ENCODE measurements around the gene PHOX2A.
"Not testable (repeated sequence)": the region's sequence is repeated elsewhere in the genome, so short reads cannot be mapped to it uniquely, and the experiment has no call there.

The PHOX2A gene

DNA sequence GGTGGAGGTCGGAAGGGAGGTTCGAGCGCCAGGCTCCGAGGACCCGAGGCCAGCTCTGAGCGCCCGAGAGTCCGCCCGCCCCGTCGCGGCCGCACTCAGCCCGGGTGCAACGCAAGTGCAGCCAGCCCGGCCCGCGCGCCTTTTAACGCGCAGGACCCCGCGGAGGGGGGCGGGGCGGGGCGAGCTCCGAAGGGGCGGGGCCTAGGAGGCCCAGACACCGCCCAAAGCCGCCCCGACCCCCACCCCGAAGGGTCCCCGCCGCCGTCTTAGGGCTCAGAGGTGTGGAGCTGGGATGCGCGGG is at the start of gene PHOX2A:
TSS of gene PHOX2A (minus strand) at position 117 of the 301 bp plus-strand sequence. CDS start 172 bp downstream, outside the sequence.
- no peak for DNase-seq

DNA sequence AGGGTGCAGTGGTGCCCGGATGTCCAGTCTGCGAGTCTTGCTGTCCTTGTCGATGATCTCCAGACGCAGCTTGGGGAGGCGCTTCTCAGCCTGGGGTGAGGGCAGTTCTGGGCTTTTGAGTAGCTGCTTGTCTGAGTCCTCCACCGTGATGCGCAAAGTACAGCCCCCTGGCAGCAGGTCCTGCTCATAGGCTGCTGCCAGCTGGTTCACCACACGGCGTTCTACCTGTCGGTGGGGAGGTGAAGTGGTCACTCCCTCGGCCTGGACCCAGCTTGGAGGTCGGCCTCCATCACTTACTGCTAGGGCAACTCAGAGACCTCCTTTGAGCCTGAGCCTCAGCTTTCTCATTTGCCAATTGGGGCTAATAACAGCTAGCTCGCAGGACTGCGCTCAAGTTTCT is 49.4 kb upstream of the PHOX2A start:
- DNase-seq: no peak

DNA sequence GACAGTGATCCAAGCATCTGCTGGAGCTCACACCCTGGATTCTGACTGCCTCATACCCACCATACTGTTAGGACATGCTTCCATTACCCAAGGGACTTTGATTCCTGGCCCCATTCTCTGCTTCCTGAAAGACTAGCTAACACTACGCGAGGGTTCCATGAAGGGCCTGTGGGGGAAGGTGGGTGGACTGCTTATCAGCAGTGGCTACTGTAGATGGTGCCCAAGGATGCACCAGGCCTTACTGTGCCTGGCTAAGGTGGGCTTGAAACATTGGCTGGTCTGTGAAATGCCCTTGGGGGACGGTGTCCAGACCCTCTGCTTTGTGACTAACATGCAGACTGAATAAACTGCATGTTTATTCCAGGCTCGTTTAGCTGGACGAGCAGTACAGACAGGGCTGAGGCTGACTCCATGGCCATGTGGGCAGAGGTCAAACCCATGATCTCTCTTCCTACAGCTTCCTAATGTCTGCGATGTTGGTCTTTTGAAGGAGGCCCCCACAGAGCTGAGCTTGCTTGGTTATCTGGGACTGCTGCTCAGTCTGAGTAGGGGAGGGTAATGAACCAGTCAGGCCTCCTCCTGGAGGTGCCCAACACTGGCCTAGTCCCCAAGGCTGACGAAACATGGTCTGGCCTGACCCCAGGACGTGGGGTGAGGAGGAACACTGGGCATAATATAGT is 48.3 kb upstream of the PHOX2A start:
- DNase-seq: no peak

DNA sequence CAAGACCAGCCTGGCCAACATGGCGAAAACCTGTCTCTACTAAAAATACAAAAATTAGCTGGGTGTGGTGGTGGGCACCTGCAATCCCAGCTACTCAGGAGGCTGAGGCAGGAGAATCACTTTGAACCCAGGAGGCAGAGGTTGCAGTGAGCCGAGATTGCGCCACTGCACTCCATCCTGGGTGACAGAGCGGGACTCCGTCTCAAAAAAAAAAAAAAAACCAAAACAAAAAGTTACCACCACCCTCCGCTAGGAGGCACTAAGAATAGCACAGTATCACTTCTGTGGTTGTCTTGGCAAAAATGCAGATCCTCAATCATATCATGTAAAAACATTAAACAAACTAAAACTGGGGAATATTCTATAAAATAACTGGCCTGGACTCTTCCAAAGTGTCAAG is 46.8 kb upstream of the PHOX2A start:
- not testable (repeated sequence) for DNase-seq

DNA sequence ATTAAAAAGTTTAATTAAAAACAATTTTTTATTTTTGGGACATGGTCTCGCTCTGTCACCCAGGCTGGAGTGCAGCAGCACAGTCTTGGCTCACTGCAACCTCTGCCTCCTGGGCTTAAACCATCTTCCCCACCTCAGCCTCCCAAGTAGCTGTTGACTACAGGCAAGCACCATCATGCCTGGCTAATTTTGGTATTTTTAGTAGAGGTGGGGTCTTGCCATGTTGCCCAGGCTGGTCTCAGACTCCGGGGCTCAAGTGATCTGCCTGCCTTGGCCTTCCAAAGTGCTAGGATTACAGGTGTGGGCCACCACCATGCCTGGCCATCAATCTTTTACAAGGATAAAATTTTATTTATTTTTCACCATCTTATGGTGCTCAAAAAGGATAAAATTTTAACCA is 43.3 kb upstream of the PHOX2A start:
- no peak for DNase-seq

DNA sequence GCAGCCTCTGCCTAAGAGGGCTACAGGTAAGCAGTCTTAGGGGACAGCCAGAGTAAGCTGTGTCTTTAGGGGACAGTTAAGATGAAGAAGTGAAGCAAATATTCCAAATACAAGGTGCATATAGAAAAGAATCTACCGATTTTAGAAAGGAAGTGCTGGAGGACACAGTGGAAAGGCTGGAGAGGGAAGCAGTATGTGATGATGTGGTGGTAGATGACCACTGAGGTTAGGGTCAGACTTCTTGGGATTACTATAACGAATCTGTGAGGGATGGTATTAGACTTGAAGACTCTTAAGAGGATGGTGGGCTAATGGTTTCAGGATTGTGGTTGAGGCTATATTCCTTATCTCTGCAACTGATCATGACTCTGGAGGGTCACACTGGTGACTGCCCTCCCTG is 40.0 kb upstream of the PHOX2A start:
- DNase-seq: no peak

DNA sequence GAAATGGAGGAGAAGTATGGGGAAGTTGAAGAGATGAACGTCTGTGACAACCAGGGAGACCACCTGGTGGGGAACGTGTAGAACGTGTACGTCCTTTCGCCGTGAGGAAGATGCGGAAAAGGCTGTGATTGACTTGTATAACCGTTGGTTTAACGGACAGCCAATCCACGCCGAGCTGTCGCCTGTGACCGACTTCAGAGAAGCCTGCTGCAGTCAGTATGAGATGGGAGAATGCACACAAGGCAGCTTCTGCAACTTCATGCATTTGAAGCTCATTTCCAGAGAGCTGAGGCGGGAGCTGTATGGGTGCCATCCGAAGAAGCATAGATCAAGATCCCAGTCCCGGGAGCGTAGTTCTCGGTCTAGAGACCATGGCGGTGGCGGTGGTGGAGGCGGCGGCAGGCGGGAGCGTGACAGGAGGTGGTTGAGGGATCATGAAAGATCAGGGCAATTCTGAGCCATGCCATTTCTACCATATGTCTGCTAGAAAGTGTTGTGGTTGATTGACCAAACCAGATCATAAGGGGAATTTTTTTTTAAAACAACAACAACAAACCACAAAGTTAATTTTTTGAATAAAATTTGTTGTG is 36.8 kb upstream of the PHOX2A start:
- no peak for DNase-seq

DNA sequence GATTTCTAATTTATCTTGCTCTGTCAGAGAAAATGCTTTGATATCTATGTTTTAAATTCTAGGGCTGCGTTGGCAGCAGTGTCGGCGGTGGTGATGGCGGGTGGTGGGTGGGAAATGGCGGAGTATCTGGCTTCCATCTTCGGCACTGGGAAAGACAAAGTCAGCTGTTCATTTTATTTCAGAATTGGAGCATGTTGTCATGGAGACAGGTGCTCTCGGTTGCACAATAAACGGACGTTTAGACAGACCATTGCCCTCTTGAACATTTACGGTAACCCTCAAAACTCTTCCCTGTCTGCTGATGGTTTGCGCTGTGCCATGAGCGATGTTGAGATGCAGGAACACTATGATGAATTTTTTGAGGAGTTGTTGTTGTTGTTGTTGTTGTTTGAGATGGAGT is 36.1 kb upstream of the PHOX2A start:
- no peak for DNase-seq

DNA sequence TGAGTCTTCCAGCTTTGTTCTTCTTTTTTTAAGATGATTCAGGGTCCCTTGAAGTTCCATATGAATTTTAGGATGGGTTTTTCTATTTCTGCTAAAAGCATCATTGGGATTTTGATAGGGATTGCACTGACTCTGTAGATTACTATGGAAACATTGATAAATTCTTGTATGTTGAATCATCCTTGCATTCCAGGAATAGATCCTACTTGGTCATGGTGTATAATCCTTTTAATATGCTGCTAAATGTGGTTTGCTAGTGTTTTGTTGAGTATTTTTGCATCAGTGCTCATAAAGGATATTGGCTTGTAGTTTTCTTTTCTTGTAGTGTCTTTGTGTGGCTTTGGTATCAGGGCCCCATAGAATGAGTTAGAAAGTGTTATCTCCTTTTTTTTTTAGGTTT is 34.9 kb upstream of the PHOX2A start:
- no peak for DNase-seq

DNA sequence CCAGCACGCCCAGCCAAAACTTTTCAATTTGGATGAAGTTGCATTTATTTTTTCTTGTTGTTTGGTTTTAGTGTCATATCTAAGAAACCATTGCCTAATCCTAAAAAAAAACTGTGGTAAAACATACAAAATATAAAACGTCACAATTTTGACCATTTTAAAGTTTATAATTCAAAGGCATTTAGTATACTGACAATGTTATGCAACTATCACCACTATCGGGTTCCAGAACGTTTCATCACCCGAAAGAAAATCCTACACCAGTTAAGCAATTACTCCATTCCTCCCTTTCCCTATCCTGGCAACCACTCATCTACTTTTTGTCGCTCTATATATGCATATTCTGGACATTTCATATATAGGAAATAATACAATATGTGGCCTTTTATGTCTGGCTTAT is 30.5 kb upstream of the PHOX2A start:
- no peak for DNase-seq

DNA sequence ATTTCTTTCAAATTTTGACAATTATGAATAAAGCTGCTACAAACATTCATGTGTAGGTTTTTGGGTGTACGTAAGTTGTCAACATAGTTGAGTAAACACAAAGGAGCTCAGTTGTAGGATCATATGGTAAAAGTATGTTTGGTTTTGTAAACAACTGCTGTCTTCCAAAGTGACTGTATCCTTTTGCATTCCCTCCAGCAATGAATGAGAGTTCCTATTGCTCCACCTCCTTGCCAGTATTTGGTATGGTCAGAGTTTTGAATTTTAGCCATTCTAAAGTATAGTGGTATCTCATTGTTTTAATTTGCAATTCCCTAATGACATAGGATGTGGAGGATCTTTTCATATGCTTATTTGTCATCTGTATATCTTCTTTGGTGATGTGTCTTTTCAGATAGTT is 28.0 kb upstream of the PHOX2A start:
- no peak for DNase-seq

DNA sequence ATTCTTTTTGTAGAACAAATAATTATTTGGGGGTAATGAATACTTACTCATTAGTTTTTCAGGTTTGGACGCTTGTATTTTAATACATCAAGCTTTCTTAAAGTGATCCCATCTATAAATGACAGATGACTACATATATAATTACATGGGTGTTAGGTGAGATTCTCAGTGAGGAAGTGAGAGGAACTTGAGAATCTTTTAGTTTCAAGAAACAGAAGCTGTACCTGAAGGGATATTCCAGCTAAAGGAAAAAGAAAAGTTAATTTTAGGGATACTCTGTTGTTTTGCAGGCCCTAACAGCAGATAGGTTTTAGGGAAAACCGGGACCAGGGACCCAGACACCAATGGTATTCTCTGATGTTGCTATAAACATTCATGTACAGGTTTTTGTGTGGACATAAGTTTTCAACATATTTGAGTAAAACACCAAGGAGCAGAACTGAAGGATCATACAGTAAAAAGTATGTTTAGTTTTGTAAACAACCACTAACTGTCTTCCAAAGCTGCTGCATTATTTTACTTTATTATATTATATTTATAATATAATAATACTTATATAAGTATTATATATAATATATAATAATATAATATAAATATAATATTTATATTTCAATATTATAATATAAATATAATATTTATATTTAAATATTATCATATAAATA is 24.1 kb upstream of the PHOX2A start:
- no peak for DNase-seq

DNA sequence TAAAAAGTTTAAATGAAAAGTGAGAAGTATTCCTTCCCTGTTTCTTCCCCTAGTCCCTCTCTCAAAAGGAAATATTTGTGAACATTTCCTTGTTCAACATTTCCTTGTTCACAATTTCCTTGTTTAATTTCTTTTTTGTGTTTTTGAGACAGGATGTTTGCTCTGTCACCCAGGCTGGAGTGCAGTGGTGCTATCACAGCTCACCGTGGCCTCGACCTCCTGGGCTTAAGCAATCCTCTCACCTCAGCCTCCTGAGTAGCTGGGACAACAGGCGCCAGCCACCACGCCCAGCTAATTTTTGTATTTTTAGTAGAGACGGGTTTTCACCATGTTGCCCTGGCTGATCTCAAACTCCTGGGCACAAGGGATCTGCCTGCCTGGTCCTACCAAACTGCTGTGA is 23.0 kb upstream of the PHOX2A start:
- DNase-seq: not testable (repeated sequence)

DNA sequence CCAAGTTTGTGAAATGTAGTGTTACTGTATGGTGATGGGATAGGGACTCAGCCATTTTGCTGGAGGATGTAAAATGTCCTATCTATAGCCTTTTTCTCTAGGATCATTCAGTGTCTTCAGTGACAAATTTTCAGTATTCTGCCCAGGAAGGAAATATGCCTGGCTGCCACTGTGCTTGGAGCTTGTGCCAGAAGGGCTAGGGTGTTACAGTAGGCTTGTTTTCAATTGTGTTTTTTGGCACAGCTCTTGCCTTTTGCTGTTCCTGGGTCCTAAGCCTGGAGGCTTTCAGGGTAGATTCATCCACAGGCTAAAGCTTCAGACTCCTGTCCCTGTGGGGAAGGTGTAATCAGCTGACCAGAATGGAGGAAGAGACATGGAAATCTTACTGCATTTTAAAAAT is 22.0 kb upstream of the PHOX2A start:
- no peak for DNase-seq

DNA sequence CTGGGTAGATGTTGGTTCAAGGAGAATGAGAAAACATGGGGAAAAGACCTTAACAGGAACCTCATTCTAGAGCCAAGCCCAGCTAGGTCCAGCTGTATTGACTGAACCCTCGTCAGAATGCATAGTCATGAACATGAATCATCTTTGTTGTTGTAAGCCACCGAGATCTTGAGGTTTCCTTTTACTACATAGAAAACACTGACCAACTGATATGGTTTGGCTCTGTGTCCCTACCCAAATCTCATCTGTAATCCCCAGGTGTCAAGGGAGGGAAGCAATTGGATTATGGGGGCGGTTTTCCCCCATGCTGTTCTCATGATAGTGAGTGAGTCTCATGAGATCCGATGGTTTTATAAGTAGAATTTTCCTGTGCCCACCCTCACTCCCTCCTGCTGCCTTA is 19.4 kb upstream of the PHOX2A start:
- DNase-seq: no peak

DNA sequence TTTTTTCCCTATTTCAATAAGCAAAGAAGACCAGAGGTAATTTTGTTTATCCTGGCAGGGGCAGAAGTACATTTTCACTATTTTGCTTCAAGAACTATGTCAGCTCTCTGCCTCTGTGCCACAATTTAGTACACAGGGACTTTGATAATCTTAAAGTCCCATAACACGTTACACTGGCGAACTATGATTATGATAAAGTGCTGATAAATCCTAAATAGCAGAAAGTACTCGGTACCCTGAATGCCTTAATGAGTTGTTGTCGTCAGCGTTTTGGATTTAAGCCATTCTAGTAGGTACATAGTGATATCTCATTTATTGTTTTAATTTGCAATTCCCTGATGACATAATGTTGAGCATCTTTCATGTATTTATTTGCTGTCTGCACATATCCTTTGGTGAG is 16.6 kb upstream of the PHOX2A start:
- no peak for DNase-seq

DNA sequence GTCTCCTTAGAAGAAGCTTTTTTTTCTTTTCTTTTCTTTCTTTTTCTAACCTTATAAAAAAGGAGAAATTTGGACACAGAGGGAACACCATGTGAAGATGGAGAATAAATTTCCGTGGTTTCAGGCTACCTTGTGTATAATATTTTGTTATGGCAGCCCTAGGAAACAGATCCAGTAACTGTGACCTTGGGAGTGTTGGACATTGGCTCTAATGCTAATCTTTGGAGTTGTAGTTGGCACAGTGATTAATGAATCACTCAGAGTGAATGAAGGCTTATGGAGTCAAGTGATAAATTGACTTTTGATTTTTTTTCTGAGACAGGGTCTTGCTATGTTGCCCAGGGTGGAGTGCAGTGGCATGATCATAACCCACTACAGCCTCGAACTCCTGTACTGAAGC is 15.5 kb upstream of the PHOX2A start:
- no peak for DNase-seq

DNA sequence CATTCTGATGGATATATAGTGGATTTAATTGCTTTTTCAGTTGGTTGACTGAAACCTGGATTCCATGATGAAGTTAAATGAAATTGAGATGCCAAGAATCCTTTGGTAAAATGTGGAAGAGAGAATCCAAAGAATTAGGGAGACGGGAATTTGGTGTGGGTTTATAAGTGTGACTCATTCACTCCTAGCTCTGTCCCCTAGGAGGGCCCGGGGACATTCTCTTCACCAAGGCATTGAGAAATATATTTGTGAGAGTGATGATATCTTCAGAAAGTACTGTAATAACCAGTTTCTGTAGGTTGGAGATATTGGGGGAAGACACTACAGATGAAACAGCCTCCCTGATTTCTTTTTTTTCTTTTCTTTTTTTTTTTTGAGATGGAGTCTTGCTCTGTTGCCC is 13.6 kb upstream of the PHOX2A start:
- no peak for DNase-seq

DNA sequence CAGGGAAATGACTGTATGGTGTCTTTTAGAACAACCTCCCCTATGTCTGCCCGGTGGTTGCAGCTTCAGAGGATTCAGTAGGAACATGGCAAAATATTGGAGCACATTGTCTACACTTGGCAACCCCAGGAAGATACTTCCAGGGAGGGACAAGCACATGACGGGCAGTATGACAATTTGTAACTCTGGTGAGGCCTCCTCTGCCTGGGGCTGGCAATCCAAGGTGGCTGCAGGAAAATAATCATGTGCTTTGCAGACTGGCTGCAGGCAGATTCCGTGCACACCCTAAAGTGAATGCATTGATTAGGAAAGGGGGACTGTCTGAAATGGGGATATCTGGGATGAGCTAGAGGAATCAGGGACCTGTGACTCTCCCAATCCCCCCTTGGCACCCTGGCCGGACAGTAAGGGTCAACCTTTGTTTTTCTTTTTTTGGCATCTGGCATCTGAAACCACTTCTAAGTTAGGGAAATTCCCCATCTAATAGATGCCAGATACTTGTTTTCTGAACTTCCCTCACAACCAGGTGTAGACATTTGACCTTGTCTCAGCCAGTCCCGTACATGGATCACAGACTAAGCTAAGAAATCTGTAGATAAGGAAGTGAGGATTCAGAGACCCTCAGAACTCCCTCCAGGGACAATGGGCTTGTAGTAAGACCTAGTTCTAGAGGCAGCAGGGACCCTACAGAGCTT is 10.5 kb upstream of the PHOX2A start:
- DNase-seq: no peak

DNA sequence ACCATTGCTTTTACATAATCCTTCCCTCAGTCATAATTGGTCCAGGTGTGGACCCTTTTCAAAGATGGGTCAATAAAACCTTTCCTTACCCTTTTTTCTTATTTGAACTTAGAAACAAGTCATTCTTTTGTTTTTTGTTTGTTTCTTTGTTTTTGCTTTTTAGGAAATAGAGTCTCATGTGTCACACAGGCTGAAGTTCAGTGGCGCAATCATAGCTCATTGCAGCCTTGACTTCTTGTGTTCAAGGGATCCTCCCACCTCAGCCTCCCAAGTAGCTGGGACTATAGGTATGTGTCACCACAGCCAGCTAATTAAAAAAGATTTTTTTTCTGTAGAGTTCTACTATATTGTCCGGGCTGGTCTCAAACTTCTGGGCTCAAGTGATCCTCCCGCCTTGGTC is 9.4 kb upstream of the PHOX2A start:
- no peak for DNase-seq

DNA sequence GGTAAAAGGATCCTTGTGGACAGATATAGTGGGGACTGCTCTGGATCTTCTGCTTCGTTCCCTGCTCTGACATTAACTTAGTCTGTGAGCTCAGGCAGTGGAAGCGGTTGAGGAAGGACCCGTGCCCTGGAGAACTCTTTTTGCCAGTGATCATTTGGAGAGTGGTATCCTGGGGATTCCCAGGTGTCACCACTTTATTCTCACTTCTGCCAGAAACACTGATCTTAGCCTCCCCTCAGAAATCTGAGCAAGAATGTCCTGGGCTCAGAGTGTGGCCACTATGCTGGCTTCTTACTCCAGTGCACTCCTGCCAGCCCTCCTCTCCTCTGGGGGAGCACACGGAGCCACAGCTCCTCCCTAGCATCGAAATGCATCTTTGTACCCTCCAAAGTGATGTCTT is 7.6 kb upstream of the PHOX2A start:
- DNase-seq: no peak

DNA sequence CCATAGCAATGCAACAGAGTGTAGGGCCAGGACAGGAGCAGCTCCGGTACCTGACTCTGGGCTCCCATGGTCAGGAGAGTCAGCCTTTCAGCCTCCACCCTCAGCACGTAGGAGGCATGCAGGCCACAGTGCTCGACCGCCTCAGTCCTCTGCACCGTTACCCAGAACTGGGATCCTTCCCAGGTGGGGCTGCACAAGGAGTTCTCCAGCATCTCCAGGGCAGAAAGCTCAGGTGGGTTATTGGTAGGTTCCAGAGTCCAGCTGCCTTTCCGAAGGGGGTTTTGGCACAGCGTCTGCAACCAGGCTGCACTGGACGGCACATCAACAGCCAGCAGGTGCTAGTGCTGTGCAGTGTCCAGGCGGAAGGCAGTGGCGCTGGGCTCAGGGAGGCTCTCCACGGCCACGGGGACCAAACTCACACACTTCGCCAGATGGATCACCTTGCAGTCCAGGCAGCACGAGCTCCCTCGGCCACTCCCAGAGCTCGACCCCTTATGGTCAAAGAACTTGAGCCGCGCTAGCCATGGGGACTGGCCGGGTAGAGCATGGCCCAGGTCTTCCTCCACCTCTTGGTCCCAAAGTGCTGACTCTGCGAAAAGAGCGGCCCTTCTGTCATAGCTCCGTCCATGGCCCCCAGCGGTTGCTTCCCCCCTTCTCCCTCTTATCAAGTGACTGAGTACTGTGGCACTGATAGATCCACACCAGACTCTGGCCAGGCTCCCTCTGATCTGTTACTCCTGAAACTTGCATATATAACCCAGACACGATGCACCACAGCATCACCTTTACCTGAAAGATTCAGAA is 6.9 kb upstream of the PHOX2A start:
- DNase-seq: no peak

DNA sequence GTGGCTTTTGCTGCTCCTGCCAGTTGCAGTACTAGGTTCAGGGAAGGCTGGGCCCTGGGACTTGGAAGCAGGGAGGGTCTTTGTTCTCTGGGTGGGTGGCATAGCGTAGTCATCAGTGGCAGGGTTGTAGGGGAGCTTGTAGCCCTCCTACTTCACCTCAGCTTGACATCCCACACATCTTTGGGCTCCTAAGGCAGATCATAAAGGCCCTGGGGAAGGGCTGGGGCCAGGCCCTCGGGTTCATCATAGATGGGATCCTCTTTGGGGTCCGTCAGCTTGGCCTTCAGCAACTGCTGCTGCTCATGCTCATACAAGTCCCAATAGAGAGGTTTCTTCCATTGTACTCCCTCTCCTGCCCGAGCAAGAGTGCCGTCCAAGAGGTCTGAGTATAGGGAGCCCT is 6.0 kb upstream of the PHOX2A start:
- no peak for DNase-seq
